ENCODE measurements around the gene KMT2A.

GRCh38 chr11:118398791-118399559 lies 37.3 kb upstream of the KMT2A start:
- TF ChIP-seq CTCF (conservative IDR thresholded peaks at IDR 0.05 in 1 of 2, IDR thresholded peaks at IDR 0.05 in 1 of 2; ENCODE audit: extremely low read depth in 1 of 2, insufficient read depth in 1 of 2, low read depth in 1 of 2, low read length in 2 of 2) = no peak
- TF ChIP-seq EZH2 (IDR thresholded peaks at IDR 0.05; ENCODE audit: borderline replicate concordance, low read length) = no peak
